Mesendoderm (in vitro differentiated cells): Measurements from ENCODE around the gene ZNF263.

Source experiments
- DNase-seq: peaks from one replicate; pipeline ENCODE4 v3.0.0; 2013
- H2AK5ac ChIP-seq: 2 replicates; pipeline ENCODE4 v1.6.1; 2013; ENCODE audit warnings: low read length, inconsistent platforms
- H2BK120ac ChIP-seq: 2 replicates; pipeline ENCODE4 v1.6.1; 2013; ENCODE audit warnings: low read depth, mild to moderate bottlenecking, low read length, moderate library complexity, mixed read lengths
- H2BK15ac ChIP-seq: replicated peaks from 2 replicates; pipeline ENCODE4 v1.6.1; 2013; ENCODE audit warnings: low read depth, mild to moderate bottlenecking, moderate library complexity
- H2BK5ac ChIP-seq: 2 replicates; pipeline ENCODE4 v1.6.1; 2013; ENCODE audit warnings: low read length, inconsistent platforms
- H3K18ac ChIP-seq: 2 replicates; pipeline ENCODE4 v1.6.1; 2013; ENCODE audit warnings: mild to moderate bottlenecking, low read length, mixed read lengths
- H3K23ac ChIP-seq: one replicate; pipeline ENCODE4 v1.6.1; 2013; ENCODE audit warnings: low read length
- H3K27ac ChIP-seq: 2 replicates; pipeline ENCODE4 v1.5.1; 2013; ENCODE audit warnings: low read depth, mild to moderate bottlenecking, inconsistent platforms, low read length, moderate library complexity
- H3K27me3 ChIP-seq: 2 replicates; pipeline ENCODE4 v1.6.1; 2013; ENCODE audit warnings: low read length, control low read depth, mild to moderate bottlenecking, inconsistent platforms; ENCODE audit not compliant: insufficient read depth, poor library complexity
- H3K36me3 ChIP-seq: 2 replicates; pipeline ENCODE4 v1.6.1; 2013; ENCODE audit warnings: low read length, inconsistent platforms; ENCODE audit not compliant: control insufficient read depth, insufficient read depth
- H3K4ac ChIP-seq: one replicate; pipeline ENCODE4 v1.6.1; 2013; ENCODE audit warnings: low read depth, mild to moderate bottlenecking, low read length, moderate library complexity
- H3K4me1 ChIP-seq: 2 replicates; pipeline ENCODE4 v1.6.1; 2013; ENCODE audit warnings: low read depth, low read length, inconsistent platforms; ENCODE audit not compliant: control insufficient read depth
- H3K4me2 ChIP-seq: 2 replicates; pipeline ENCODE4 v1.6.1; 2013; ENCODE audit warnings: low read length
- H3K4me3 ChIP-seq: 2 replicates; pipeline ENCODE4 v1.5.1; 2013; ENCODE audit warnings: mild to moderate bottlenecking, low read length
- H3K56ac ChIP-seq: one replicate; pipeline ENCODE4 v1.6.1; 2013; ENCODE audit warnings: low read length
- H3K79me1 ChIP-seq: 2 replicates; pipeline ENCODE4 v1.6.1; 2013; ENCODE audit warnings: low read length, inconsistent platforms
- H3K79me2 ChIP-seq: 2 replicates; pipeline ENCODE4 v1.6.1; 2013; ENCODE audit warnings: mild to moderate bottlenecking, low read length; ENCODE audit not compliant: control insufficient read depth, insufficient read depth
- H3K9ac ChIP-seq: 2 replicates; pipeline ENCODE4 v1.6.1; 2013; ENCODE audit warnings: low read length, inconsistent platforms
- H4K5ac ChIP-seq: one replicate; pipeline ENCODE4 v1.6.1; 2013; ENCODE audit warnings: low read length
- H4K8ac ChIP-seq: one replicate; pipeline ENCODE4 v1.6.1; 2013; ENCODE audit warnings: low read depth, mild to moderate bottlenecking, control low read depth, low read length, moderate library complexity
- WGBS: extraction: QIAGEN DNeasy Blood & Tissue Kit; methylation state at CpG from one replicate; pipeline ENCODE4 v1.1.7; 2013; ENCODE audit warnings: low lambda C conversion rate, missing lambda C conversion rate; ENCODE audit not compliant: insufficient coverage; ENCODE audit errors: extremely low coverage; 5-methylcytosine and 5-hydroxymethylcytosine counted together

Gene ZNF263

DNA sequence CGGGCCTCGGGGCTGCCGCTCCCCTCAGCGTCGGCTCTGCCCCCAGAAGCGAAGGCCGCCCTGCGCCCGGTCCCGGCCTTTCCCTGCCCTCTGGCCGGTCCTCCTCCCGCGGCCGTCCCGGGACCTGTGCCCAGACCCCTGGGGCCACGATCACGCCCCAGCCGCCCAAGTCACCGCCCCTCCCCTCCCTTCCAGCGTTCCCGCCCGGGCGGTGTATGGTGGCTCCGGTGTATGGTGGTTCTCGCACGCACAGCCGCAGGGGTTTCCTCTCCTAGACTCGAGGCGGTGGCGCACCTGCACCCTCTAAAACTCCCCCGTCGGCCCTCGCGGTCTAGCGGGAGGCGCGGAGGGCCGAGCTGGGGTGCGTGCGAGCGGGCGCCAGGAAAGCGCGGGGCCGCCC is 11.9 kb downstream of the ZNF263 start:
- Histone ChIP-seq H3K4ac (no peak overlapping the region), H3K4me3 (no peak overlapping the region)

GRCh38 chr16:3295783-3296182 is 12.5 kb downstream of the ZNF263 start:
- WGBS = no CpG with 5 or more reads among the region's 13 CpGs
- Histone ChIP-seq H3K36me3 (peaks cover 8% of the 10 kb centered on the region), H3K4me1 (no peaks in the 10 kb centered on the region), H3K27me3 (no peaks in the 10 kb centered on the region), H3K27ac (no peak overlapping the region), H2AK5ac (no peak overlapping the region), H3K79me1 (peaks cover 5% of the 10 kb centered on the region), H3K79me2 (no peaks in the 10 kb centered on the region), H4K8ac (no peak overlapping the region), H3K56ac (no peak overlapping the region), H3K23ac (no peak overlapping the region), H3K9ac (no peak overlapping the region), H3K4ac (no peak overlapping the region), H3K4me3 (no peak overlapping the region), H3K4me2 (no peak overlapping the region), H4K5ac (no peak overlapping the region), H2BK5ac (no peak overlapping the region), H2BK15ac (no peak overlapping the region), H3K18ac (no peak overlapping the region), H2BK120ac (no peak overlapping the region)
- DNase-seq = no peak

More for the DNA sequence above, 11.9 kb downstream of the ZNF263 start:
- Histone ChIP-seq H3K9ac (no peak overlapping the region), H2BK120ac (no peak overlapping the region), H3K4me1 (no peaks in the 10 kb centered on the region), H3K79me1 (peaks cover 9% of the 10 kb centered on the region), H3K79me2 (no peaks in the 10 kb centered on the region), H3K27me3 (no peaks in the 10 kb centered on the region), H3K4me2 (no peak overlapping the region), H3K27ac (no peak overlapping the region), H3K36me3 (peaks cover 13% of the 10 kb centered on the region), H4K5ac (no peak overlapping the region), H2BK15ac (no peak overlapping the region), H4K8ac (no peak overlapping the region), H3K18ac (no peak overlapping the region), H3K23ac (no peak overlapping the region), H2AK5ac (no peak overlapping the region), H3K56ac (no peak overlapping the region), H2BK5ac (no peak overlapping the region)
- no peak for DNase-seq
- no CpG with 5 or more reads among the region's 45 CpGs for WGBS

GRCh38 chr16:3304370-3304769 is 21.1 kb downstream of the ZNF263 start:
- no peak for DNase-seq
- Histone ChIP-seq H3K27me3 (no peaks in the 10 kb centered on the region), H3K4me3 (no peak overlapping the region), H3K79me2 (no peaks in the 10 kb centered on the region), H2BK15ac (no peak overlapping the region), H3K27ac (no peak overlapping the region), H3K4me2 (peak overlapping the region; percentile 89), H3K36me3 (peaks cover 6% of the 10 kb centered on the region), H2BK5ac (no peak overlapping the region), H3K4ac (no peak overlapping the region), H2BK120ac (no peak overlapping the region), H3K23ac (no peak overlapping the region), H2AK5ac (no peak overlapping the region), H3K18ac (no peak overlapping the region), H4K8ac (no peak overlapping the region), H4K5ac (no peak overlapping the region), H3K79me1 (no peaks in the 10 kb centered on the region), H3K4me1 (no peaks in the 10 kb centered on the region), H3K9ac (peak overlapping the region; percentile 6), H3K56ac (no peak overlapping the region)
- no CpG with 5 or more reads among the region's 4 CpGs for WGBS

DNA sequence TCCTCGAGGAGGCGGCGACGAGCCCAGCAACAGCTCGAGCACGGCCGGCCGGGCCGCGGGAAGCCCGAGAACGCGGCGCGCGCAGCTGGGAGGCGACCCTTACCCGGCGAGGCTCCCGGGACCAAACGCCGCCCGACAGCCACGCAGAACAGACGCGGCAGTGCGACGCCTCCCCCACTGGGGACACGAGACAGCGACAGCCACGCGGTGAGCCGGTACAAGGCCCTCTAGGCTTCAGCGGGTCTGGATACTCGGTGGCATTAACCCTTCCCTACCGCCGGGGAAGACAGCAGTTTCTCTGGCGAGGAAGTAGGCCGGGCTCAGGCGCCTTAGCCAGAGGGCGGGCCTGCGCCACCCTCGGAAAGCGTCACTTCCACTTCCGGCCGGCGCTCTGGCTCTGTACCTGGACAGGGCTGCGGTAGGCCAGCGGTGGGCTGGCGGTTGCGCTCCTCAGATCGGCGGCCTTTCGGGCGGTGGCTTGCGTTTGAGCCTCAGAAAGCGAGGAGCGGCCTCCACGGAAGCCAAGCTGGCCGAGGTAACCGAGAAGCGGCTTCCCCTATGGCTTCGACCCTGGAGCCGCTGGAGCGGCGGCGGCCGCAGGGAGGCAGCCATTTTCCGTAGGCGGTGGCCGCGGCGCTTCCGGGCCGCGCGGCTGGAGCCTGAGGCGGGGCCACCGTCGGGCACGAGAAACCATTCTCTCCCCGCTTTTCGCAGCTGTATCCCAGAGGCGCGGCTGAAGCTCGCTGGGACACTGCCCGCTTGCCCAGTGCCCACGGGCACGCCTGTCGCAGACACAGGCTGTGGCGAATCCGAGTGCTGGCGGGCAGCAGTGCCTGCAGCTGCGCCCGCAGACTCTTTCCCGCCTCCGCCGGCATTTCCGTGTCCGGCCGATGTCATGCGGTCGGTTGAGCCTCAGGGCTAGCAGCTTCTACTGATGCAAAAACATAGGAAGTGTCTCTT is 22.1 kb downstream of the ZNF263 start, which contains the start of the genes TIGD7 and ZNF75A:
Gene TIGD7 (minus strand): TSS at position 322 of the 960 bp plus-strand sequence. CDS start 4,816 bp downstream, outside the sequence.
Gene ZNF75A (plus strand): TSS at position 389 of the 960 bp plus-strand sequence. CDS start 2,932 bp downstream, outside the sequence.
- Histone ChIP-seq H3K27ac (peak within 1 kb of the TSS; percentile 86), H2BK5ac (peak within 1 kb of the TSS; percentile 69), H3K23ac (peak within 1 kb of the TSS; percentile 85), H3K4me3 (peak within 1 kb of the TSS; percentile 75), H2BK120ac (no peak within 1 kb of the TSS), H3K4me2 (peak within 1 kb of the TSS; percentile 89), H3K4me1 (no peaks in the 10 kb centered on the region), H3K4ac (no peak within 1 kb of the TSS), H4K8ac (peak within 1 kb of the TSS; percentile 88), H3K56ac (peak within 1 kb of the TSS; percentile 98), H3K79me1 (no peaks in the 10 kb centered on the region), H3K79me2 (no peaks in the 10 kb centered on the region), H2AK5ac (no peak within 1 kb of the TSS), H3K36me3 (peaks cover 3% of the 10 kb centered on the region), H3K27me3 (no peaks in the 10 kb centered on the region), H2BK15ac (no peak within 1 kb of the TSS), H3K9ac (peak within 1 kb of the TSS; percentile 87), H4K5ac (no peak within 1 kb of the TSS), H3K18ac (peak within 1 kb of the TSS; percentile 46)
- DNase-seq = peak; percentile 97
- no CpG with 5 or more reads among the region's 103 CpGs for WGBS

GRCh38 chr16:3306078-3306477 is 22.8 kb downstream of the ZNF263 start:
- Histone ChIP-seq H3K4me2 (peak overlapping the region; percentile 56), H2BK15ac (no peak overlapping the region), H4K5ac (no peak overlapping the region), H3K23ac (no peak overlapping the region), H2AK5ac (no peak overlapping the region), H3K27ac (no peak overlapping the region), H3K4ac (no peak overlapping the region), H3K27me3 (no peaks in the 10 kb centered on the region), H2BK120ac (no peak overlapping the region), H3K79me2 (no peaks in the 10 kb centered on the region), H3K56ac (peak overlapping the region; percentile 97), H3K4me3 (peak overlapping the region; percentile 75), H2BK5ac (no peak overlapping the region), H3K9ac (peak overlapping the region; percentile 87), H3K18ac (peak overlapping the region; percentile 29), H3K36me3 (peaks cover 3% of the 10 kb centered on the region), H3K4me1 (no peaks in the 10 kb centered on the region), H4K8ac (no peak overlapping the region), H3K79me1 (no peaks in the 10 kb centered on the region)
- WGBS = no CpG with 5 or more reads among the region's 11 CpGs
- no peak for DNase-seq
